HG03097 (cell line): Measurements from ENCODE around the gene ACTG1.

Experiments
- ATAC-seq: cut with Tn5 transposase; IDR thresholded peaks from one replicate; pipeline ENCODE4 v1.9.1; 2021; ENCODE audit not compliant: unreplicated experiment, low FRiP score

Gene ACTG1

GRCh38 chr17:81483085-81483861 is 29.3 kb downstream of the ACTG1 start:
- ATAC-seq, result no peak

- no peak for ATAC-seq
Measured at GRCh38 chr17:81482673-81483072, 29.9 kb downstream of the ACTG1 start.

- no peak for ATAC-seq
Measured at GRCh38 chr17:81481815-81482505, 30.6 kb downstream of the ACTG1 start.

DNA sequence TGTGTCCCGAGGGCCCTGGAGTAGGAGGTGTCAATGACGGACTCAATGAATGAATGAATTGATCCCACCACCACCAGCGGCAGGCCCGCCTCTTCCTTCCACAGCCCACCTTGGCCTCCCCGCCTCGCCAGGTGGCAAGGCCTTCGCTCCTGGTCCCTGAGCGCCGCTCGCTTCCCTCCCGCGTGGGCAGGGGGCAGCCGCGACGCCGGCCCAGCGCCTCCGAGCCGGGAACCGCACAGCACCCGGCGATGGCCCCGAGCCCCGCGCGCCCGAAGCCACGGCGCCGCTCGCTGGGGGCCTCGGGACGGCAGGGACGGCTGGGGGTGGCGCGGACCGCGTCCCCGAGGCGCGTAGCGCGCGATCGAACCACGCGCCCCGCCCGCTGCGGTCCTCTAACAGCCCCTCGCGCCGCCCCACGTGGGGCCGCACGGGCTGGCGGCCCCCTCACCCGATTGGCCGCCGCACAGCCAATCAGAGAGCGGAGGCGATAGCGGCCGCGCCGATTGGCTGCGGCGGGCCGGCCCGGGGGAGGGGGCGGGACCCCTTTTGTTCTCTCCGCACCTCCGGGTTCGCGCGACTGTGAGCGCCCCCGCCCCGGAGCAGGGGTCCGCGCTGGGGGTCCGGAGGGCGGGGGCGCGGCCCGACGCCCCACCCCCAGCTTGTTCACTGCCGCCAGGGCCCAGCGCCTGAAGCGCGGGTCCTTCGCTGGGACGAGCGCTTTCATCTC is 31.4 kb downstream of the ACTG1 start:
- ATAC-seq, result no peak

GRCh38 chr17:81480140-81481072 is 32.2 kb downstream of the ACTG1 start:
- ATAC-seq, result no peak

DNA sequence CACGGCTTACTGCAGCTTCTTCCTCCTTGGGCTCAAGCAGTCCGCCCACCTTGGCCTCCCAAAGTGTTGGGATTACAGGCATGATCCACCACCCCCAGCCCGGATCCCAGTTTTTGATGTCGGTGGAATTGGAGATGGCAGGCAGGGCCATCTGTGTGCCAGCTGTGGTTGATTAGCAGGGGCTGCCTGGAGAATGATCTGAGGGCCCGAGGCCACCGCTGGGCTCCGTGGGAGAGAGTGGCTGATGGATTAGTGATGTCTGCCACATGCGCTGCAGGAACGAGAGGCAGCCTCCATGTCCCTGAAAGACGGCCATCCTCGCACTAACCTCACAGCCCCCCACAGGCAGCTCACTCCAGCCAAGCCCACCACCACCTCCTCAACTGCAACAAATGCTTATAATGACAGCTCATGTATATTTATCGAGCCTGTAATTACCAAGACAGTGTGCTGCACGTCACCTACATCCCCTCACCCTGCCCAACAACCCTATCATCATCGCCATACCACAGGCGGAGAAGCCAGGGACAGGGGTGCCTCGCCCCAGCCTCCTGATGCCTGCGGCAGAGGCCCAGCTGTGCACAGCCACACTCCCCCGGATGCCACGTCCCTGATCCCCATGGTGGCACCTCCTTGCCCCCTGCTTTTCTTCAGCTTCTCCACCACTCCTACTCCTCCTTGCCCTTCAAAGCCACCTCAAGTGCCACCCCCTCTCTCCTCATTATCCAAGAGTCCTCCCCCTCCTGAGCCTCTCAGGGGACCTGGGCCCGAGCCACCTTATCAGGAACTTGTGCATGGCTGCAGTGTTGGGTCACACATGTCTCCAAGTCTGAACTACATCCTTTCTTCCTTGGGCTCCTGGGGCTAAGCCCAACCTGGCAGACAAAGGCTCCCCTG is 33.2 kb downstream of the ACTG1 start:
- no peak for ATAC-seq

DNA sequence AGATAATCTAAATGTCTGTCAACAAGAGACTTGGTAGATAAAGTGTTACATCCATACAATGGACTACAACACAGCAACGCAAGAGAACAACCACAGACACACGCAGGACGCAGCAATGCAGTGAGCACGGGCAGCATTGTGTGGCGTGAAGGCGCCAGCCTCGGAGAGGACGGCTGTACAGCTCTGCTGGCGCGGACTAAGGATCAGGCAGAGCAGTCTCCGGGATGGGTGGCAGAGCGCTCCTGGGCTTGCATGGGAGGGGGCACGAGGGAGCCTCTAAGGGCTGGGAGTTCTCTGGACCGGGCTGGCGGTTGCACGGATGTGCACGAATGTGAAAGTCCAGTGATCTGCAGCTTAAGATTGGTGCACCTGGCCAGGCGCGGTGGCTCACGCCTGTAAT is 34.5 kb downstream of the ACTG1 start:
- no peak for ATAC-seq

- ATAC-seq, result no peak
Measured at GRCh38 chr17:81477173-81477572, 35.4 kb downstream of the ACTG1 start.

GRCh38 chr17:81476635-81477034 is 36.0 kb downstream of the ACTG1 start:
- ATAC-seq, result no peak

DNA sequence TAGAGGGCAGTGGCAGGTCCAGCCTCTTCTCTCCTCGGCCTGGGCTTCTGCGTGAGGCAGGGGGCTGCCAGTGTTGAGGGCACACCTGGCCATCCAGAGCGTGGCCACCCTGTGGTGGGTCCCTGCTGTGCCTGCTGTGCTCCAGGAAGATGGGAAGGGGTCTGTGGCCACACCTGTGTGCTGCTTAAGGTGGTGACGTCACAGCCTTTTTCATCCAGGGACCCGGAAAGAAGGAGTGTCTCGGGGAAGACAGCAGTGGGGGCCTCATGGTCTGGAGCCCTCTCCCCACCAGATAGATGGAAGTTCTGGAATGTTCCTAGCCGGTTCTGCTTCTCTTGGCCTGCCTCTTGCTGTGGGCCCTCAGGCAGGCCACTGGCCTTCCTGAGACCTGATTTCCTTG is 36.5 kb downstream of the ACTG1 start:
- ATAC-seq, result no peak

DNA sequence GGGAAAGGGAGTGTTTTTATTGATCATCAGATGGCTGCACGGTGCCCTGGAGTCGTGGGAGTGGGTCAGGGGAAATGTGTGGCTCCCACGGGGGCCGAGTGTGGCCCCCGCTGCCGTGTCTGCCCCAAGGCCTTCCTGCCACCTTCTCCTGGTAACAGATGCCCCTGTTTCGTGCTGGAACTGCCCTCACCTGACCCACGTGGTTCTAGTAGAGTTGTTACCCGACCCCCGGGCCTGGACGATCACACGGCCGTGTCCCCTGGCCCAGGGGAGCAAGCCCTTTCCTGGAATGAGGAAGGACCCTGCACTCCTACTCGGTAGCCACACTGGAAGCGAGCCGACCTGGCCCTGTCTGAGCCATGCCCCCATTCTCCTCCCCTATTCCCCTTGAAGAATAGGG is 37.6 kb downstream of the ACTG1 start:
- ATAC-seq, result no peak

- no peak for ATAC-seq
Measured at GRCh38 chr17:81473019-81473418, 39.6 kb downstream of the ACTG1 start.

DNA sequence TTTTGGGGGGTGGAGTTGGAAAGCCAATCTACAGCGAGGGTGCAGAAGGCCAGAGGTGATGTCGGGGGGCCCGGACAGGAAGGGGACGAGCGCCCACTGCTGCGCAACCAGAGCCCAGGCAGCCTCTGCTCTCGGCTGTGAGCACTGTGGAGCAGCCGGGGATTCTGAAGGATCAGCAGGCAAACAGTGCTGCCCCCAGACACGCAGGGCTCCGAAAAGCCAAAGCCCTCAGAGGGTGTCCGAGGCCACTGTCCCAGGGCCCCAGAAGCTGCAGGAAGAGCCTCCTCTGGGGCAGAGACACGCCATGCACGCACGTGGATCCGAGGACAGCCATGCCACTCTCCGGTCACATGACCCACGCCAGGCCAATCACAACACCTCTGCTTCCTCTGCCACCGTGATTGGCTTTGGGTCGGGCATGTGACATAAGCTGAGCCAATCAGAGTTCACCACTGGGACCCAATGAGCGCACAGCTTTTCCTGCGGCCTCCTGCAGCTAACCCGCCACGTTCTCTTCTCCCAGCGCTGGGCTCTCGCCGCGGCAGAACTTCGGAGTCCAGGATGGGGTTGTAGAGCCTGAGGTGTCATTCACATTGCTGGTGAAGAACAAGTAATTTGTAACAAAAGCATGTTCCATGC is 40.7 kb downstream of the ACTG1 start:
- ATAC-seq, result no peak

DNA sequence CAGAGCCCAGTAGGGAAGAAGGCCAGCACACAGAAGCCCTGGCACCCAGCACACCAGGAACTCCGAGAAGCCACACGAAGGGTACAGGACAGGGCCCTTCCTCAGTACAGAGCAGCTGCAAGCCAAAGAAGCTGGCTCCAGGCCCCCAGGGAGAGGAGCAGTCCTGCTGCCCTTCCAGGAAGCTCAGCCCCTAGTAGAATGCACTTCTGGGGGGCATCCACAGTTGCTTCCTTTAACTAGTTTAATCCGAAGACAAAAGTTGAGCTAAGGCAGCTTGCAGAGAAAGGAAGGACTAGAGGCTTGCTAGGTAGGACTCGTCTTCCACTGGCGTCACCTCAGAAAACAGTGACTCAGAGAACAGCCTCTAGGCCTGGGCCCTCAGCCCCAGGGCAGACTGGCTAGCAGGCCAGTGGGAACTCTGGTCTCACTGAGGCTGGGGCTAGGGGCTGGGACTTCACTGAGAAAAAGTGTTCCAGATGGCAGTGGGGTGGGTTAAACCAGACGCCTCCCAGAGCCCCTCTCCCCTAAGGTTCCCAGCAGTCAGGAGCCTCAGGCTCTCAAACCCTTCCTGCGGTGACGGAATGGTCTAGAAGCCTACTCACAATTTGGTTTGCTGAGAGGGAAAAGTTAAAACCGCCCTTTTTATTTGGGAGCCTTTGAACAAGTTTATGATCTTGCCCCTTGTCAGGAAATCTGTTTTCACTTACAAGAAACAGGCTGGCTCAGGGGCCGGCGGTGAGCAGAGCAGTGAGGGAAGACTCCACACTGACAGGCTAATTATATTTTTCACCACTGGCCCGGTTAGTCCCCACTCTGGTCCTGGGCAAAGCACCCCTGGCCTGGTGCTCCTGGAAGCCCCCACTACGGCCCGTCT is 41.4 kb downstream of the ACTG1 start:
- no peak for ATAC-seq

GRCh38 chr17:81470270-81470943 is 42.2 kb downstream of the ACTG1 start:
- ATAC-seq, result no peak

GRCh38 chr17:81469266-81469665 is 43.3 kb downstream of the ACTG1 start:
- ATAC-seq, result no peak

DNA sequence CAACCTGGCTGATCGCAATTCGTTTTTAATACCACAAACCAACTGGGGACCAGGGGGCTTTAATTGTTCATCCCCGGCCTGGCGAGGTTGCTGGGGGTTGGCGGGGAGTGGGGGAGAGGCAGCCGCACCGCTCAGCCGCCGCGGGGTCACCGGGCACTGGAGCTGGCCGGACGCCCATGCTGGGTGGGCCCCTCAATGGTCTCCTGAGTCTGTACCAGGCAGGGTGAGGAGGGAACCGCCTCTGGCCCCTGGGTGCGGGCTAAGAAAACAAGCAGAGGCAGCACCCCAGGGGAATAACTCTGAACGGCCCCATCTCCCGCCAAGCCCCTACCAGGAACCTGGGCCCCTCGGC is 43.9 kb downstream of the ACTG1 start:
- no peak for ATAC-seq
